ENCODE results near the gene DVL1. TPM values are rescaled to one million over a fixed set of nuclear protein-coding genes. Genes with fewer than 3 reads are reported as not detected.
"Not testable (repeated sequence)": the region's sequence is repeated elsewhere in the genome, so short reads cannot be mapped to it uniquely, and the experiment has no call there.

The DVL1 gene
- total RNA-seq, 2 donors from 2014 or later = 46.2 to 48.0 TPM

DNA sequence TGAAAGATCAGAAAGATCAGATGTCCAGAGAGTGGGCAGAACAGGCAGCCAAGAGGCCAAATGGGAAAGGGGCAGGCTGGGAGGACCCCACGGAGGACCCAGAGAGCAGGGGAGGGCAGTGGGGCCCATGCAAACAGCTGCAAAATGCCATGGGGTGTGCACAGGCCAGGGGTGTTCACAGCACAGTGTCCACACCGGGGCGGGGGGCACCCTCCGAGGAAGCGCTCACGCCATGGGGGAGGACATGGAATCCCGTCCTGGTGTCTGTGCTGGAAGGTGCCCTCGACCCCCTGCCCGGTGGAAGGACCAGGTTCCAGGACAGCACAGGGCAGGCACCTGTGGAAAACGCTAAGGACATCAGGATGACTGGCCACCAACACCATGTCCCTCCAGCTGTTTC lies 26.3 kb downstream of the DVL1 start:
- peaks cover 13% of the 10 kb centered on the region for H3K4me1 Mint-ChIP-seq
- H3K9me3 Mint-ChIP-seq = no peaks in the 10 kb centered on the region
- no peaks in the 10 kb centered on the region for H3K27me3 Mint-ChIP-seq
- no peak for ATAC-seq (replicated peaks)
- H3K27ac Mint-ChIP-seq = peak overlapping the region; percentile 86
- peak overlapping the region; percentile 80 for H3K4me3 Mint-ChIP-seq
- H3K36me3 Mint-ChIP-seq (ENCODE audit: low read depth) = peaks cover 29% of the 10 kb centered on the region

DNA sequence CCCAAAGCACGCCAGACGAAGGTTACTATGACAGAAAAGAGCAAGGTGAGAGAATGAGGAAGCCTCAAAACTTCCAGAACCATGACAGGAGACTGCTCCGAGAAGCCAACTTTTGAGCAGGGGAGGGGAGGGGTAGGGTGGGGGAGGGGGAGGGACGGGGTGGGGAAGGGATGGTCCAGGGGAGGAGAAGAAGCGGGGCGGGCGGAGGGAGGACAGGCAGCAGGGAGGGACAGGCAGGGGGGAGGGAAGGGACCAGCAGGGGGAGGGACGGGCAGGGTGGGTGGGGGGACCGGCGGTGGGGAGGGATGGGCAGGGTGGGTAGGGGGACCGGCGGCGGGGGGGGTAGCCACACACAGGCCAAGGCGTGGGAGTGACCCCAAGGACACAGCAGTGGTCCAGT lies 26.8 kb downstream of the DVL1 start:
- peaks cover 13% of the 10 kb centered on the region for H3K4me1 Mint-ChIP-seq
- no peak for ATAC-seq (replicated peaks)
- no peaks in the 10 kb centered on the region for H3K27me3 Mint-ChIP-seq
- peaks cover 34% of the 10 kb centered on the region for H3K36me3 Mint-ChIP-seq (ENCODE audit: low read depth)
- H3K4me3 Mint-ChIP-seq = peak overlapping the region; percentile 80
- peak overlapping the region; percentile 86 for H3K27ac Mint-ChIP-seq
- no peaks in the 10 kb centered on the region for H3K9me3 Mint-ChIP-seq

DNA sequence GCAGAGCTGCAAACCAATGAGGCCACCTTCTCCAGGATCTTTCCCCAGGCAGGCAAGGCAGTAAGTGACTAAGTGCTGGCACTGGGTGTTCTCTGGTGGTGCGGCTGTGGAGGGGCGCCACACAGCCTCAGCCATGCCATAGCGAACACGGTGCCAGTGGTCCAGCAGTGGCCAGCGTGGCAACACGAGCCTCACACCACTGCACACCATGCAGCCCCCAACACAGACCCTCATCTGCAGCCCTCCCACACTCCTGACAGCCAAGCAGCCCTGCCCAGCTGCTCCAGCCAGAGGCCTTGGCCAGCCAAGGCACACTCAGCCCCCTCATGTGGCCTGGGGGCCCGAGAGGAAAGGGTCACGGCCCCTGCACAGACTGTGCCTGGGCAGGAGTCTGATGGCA lies 27.7 kb downstream of the DVL1 start:
- Mint-ChIP-seq H3K4me3 (no peak overlapping the region), H3K9me3 (no peaks in the 10 kb centered on the region), H3K27ac (no peak overlapping the region), H3K36me3 (ENCODE audit: low read depth) (peaks cover 42% of the 10 kb centered on the region), H3K4me1 (peaks cover 13% of the 10 kb centered on the region), H3K27me3 (no peaks in the 10 kb centered on the region)
- ATAC-seq (replicated peaks) = no peak

DNA sequence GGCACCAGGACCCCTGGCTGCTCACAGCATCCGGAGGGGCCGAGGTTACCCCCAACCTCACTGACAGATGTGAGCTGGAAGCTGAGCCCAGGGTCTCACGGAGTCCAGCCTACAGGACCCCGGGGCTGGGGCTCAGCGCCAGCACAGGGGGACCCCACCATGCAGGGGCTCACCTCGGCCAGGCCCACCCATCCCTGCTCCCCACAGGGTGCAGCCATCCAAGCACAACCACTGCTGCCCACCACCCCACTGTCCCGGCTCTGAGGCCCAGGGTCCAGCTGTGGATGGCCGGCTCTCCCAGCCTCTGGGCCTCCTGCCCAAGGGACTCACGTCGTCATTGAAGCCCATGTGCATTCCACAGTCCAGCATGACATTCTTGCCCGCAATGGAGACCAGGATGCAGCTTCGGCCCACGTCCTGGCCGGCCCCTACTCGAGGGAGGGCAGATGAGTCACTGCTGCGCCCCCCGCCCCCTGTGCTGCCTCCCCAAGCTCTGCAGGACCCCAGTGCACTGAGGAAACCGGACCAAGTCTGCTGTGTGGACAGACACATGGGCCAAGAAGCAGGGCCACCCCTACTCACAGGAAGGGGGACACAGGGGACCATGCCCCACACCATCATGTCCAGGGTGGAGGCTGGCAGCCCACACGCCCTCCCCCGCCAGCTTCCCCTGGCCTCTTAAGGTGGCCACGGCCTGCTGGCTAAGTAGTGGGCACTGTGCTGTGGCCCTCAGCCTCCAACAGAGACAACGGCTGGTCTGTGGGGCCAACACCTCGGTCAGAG lies 28.4 kb downstream of the DVL1 start:
- no peaks in the 10 kb centered on the region for H3K9me3 Mint-ChIP-seq
- no peak for ATAC-seq (replicated peaks)
- no peaks in the 10 kb centered on the region for H3K27me3 Mint-ChIP-seq
- no peak overlapping the region for H3K4me3 Mint-ChIP-seq
- H3K27ac Mint-ChIP-seq = no peak overlapping the region
- peaks cover 13% of the 10 kb centered on the region for H3K4me1 Mint-ChIP-seq
- peaks cover 48% of the 10 kb centered on the region for H3K36me3 Mint-ChIP-seq (ENCODE audit: low read depth)

DNA sequence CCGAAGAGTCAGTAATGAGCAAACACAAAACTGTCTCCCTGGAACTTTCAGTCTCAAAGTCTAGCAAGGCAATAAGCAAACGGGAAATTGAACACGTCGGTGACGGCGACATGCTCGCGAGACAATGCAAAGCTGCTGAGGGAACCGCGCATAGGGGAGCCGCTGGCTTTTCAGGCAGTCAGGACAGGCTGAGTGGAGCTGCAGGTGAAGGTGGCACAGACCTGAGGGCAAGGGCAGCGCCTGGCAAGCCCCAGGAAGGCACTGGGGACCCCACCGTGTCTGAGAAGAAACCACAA lies 29.6 kb downstream of the DVL1 start:
- Mint-ChIP-seq H3K27me3 (no peaks in the 10 kb centered on the region), H3K4me1 (peaks cover 13% of the 10 kb centered on the region), H3K4me3 (no peak overlapping the region), H3K9me3 (no peaks in the 10 kb centered on the region), H3K36me3 (ENCODE audit: low read depth) (peaks cover 58% of the 10 kb centered on the region), H3K27ac (no peak overlapping the region)
- ATAC-seq (replicated peaks) = no peak

DNA sequence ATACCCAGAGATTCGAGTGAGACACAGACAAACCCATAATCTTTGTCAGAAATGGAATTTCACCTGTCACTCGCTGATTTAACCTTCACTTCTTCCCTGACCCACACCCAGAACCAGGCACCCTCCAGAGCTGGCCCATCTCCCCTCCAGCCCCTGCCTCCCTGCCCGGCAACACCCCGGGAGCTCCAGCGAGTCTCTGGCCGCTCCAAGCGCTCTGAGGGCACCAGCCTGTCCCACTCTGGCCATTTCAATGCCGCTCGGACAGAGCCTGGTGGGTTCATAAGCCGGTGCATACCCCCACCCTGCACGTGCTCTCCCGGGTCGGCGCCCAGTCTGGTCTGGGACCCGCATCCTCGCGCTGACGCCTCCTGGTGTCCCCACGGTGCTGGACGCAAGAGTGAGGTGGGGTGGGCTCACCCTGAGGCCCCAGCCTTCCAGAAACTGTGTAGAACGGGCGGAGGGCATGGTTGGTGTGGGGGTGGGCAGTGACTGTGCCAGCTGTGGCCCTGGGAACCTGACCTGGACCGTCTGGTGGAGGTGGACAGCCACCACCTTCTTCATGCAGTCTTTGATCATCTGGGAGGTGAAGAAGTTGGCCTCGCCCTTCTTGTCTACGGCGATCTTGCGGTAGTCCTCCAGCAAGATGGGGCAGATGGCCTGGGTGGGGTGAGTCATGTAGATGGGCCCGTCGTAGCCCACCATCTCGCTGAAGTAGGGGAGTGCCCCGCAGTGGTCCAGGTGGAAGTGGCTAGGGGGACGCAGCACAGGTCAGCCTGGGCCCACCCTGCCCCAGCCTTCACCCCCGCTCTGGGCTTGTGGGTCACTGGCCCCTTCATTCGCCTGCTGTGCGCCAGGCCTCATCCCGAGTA lies 30.2 kb downstream of the DVL1 start:
- H3K27ac Mint-ChIP-seq = no peak overlapping the region
- H3K9me3 Mint-ChIP-seq = no peaks in the 10 kb centered on the region
- H3K4me1 Mint-ChIP-seq = peaks cover 13% of the 10 kb centered on the region
- H3K36me3 Mint-ChIP-seq (ENCODE audit: low read depth) = peaks cover 58% of the 10 kb centered on the region
- no peaks in the 10 kb centered on the region for H3K27me3 Mint-ChIP-seq
- H3K4me3 Mint-ChIP-seq = no peak overlapping the region
- ATAC-seq (replicated peaks) = no peak

DNA sequence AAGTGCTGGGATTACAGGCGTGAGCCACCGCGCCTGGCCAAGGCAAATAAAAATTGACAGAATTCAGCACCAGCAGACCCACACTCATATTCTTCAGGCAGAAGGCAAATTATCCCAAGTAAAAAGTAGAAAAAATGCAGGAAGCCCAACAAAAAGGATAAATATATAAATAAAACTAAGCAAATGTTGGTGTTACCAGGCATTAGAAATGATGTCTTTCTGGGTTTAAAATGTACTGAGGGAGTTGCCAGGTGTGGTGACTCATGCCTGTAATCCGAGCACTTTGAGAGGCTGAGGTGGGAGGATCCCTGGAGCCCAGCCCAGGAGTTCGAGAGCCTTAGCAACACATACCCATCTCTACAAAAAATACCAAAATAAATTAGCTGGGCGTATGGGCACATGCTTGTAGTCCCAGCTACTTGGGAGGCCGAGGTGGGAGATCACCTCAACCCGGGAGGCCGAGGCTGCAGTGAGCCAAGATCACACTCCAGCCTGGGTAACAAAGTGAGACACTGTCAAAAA lies 31.0 kb downstream of the DVL1 start:
- peaks cover 7% of the 10 kb centered on the region for H3K4me1 Mint-ChIP-seq
- H3K36me3 Mint-ChIP-seq (ENCODE audit: low read depth) = peaks cover 60% of the 10 kb centered on the region
- no peak for ATAC-seq (replicated peaks)

DNA sequence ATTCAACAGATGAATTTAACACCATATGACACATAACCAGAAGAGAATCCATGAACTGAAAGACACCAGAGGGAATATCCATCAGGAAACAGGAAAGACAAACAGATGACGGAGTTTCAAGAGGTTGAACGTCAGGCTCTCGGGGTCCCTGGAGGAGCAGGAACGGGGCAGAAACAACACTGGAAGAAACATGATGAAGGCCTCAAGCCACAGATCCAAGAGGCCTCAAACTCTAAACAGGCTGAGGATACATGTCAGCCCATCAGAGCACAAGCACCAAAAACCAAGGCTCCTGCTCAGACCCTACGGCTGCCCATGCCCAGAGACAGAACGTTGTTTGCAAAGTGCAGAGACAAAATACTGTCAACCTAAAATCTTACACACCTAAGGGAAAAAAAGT lies 31.8 kb downstream of the DVL1 start:
- Mint-ChIP-seq H3K4me1 (peaks cover 5% of the 10 kb centered on the region), H3K36me3 (ENCODE audit: low read depth) (peaks cover 67% of the 10 kb centered on the region), H3K27ac (no peak overlapping the region), H3K9me3 (no peaks in the 10 kb centered on the region), H3K27me3 (no peaks in the 10 kb centered on the region), H3K4me3 (no peak overlapping the region)
- no peak for ATAC-seq (replicated peaks)

More for the DNA sequence above, 31.0 kb downstream of the DVL1 start:
- no peak overlapping the region for H3K4me3 Mint-ChIP-seq
- no peaks in the 10 kb centered on the region for H3K27me3 Mint-ChIP-seq
- H3K27ac Mint-ChIP-seq = no peak overlapping the region
- H3K9me3 Mint-ChIP-seq = no peaks in the 10 kb centered on the region

DNA sequence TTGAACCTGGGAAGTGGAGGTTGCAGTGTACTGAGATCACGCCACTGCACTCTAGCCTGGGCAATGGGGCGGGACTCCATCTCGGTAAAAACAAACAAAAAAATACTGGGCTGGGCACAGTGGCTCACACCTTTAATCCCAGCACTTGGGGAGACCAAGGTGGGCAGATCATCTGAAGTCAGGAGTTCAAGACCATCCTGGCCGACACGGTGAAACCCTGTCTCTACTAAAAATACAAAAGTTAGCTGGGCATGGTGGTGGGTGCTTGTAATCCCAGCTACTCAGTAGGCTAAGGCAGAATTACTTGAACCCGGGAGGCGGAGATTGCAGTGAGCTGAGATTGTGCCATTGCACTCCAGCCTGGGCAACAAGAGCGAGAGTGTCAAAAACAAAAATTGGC lies 33.0 kb downstream of the DVL1 start:
- peaks cover 72% of the 10 kb centered on the region for H3K36me3 Mint-ChIP-seq (ENCODE audit: low read depth)
- H3K4me3 Mint-ChIP-seq; H3K4me1 Mint-ChIP-seq; ATAC-seq (replicated peaks); H3K27me3 Mint-ChIP-seq; H3K27ac Mint-ChIP-seq; H3K9me3 Mint-ChIP-seq: not testable (repeated sequence)

DNA sequence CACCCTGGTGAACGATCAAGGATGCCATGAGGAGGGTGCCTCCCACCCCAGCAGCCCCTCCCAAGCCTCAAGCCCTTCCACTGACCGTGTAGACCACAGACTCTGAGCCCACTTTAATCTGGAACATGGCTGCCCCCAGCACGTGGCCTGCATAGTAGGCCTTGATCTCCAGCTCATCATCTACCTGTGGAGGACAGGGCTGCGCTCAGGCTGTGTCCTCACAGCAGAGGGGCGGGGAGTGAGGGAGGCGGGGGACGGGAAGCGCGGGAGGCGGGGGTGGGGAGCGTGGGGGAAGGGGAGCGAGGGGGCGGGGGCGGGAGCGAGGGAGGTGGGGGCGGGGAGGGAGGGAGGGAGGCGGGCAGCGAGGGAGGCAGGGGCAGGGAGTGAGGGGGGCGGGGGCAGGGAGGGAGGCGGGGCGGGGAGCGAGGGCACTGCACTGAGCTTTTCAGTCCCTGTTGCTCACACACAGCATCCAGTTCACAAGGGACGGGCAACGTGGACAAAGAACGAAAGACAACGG lies 33.7 kb downstream of the DVL1 start:
- Mint-ChIP-seq H3K9me3 (no peaks in the 10 kb centered on the region), H3K27ac (no peak overlapping the region), H3K36me3 (ENCODE audit: low read depth) (peaks cover 74% of the 10 kb centered on the region), H3K4me1 (no peaks in the 10 kb centered on the region), H3K27me3 (no peaks in the 10 kb centered on the region), H3K4me3 (no peak overlapping the region)
- ATAC-seq (replicated peaks) = no peak

DNA sequence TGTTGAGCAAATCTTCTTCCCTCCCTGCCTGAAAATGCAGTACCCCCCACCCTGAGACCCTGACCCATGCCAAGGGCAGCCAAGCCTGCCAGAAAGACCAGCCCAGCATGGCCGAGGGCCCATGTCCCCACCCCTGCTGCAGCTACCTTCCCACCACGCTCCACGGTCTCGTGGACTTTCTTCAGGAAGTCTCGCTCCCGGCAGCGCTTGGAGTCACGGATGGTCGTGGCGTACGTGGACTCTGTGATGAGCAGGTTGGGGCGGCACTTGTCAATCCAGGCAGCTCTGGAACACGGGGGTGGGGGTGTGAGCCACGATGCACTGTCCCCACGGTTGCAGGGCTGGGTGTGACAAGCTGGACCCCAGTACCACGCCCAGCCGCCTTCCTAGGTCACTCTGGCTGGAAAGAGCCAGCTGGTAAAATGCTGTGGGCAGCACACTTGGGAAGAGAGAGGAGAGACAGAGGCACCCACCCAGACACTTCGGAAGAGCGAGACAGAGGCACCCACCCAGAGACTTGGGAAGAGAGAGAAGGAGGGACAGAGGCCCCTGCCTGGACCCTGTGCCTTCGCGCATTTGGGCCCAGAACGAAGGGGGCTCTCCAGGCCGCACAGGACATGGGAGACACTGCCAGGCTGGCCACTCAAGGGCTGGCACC lies 34.4 kb downstream of the DVL1 start:
- no peaks in the 10 kb centered on the region for H3K4me1 Mint-ChIP-seq
- H3K9me3 Mint-ChIP-seq = no peaks in the 10 kb centered on the region
- peak overlapping the region; percentile 58 for H3K27ac Mint-ChIP-seq
- no peaks in the 10 kb centered on the region for H3K27me3 Mint-ChIP-seq
- ATAC-seq (replicated peaks) = no peak
- no peak overlapping the region for H3K4me3 Mint-ChIP-seq
- H3K36me3 Mint-ChIP-seq (ENCODE audit: low read depth) = peaks cover 70% of the 10 kb centered on the region

DNA sequence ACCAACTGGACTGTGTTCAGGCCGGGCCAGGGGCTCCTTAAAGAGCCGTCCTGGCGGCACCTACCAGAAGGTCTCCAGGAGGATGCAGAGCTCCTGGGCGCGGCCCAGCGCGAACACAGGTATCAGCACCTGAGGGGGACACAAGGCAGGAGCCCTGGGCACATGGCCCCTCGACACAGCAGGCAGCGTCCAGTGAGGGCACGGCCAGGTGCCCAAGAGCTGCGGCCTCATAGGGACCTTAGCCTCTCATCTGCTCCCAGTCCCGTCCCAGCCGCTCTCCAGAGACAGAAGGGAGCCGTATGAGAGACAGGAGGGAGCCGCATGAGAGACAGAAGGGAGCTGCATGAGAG lies 35.0 kb downstream of the DVL1 start:
- Mint-ChIP-seq H3K4me1 (no peaks in the 10 kb centered on the region), H3K4me3 (no peak overlapping the region), H3K9me3 (no peaks in the 10 kb centered on the region), H3K27me3 (no peaks in the 10 kb centered on the region), H3K36me3 (ENCODE audit: low read depth) (peaks cover 64% of the 10 kb centered on the region), H3K27ac (no peak overlapping the region)
- ATAC-seq (replicated peaks) = no peak

DNA sequence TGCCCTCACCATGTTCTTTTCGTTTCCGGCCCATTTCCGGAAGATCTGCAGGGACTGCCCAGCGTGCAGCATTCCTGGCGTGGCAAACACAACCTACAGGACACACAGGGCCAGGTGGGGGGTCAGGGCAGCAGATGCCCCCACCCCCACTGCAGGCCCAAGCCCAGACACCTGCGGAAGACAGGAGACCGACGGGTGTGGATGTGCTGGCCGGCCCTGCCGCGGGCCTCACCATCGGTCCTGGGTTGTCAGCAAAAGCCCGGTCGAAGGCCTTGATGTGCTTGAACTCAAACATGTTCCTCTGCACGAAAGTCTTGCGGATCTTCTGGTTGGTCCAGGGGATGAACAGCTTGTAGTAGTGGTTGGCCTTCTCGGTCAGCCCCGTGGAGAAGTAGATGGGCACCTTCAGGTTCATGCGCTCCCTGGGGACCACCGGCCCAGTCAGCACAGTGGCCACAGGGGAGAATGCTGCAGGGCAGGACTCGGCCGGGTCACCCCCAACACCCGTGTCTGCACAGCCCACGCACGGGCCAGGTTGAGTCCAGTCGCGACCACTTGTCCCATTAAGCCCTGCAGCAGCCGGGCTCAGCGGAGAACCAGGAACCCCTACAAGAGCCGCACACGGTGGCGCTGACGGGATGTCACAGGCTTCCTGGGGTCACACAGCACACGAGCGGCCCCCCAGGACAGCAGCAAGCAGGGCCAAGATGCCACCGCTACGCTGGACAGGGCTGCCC lies 35.5 kb downstream of the DVL1 start:
- Mint-ChIP-seq H3K36me3 (ENCODE audit: low read depth) (peaks cover 58% of the 10 kb centered on the region), H3K4me3 (no peak overlapping the region), H3K27me3 (no peaks in the 10 kb centered on the region), H3K9me3 (no peaks in the 10 kb centered on the region), H3K27ac (no peak overlapping the region), H3K4me1 (no peaks in the 10 kb centered on the region)
- ATAC-seq (replicated peaks) = no peak

Data from activated T-helper 17 cell treated with anti-CD3 and anti-CD28 coated beads, Interleukin-2, amount 50 U/mL, for 72 hours (primary cell).